GM21423 (cell line): ENCODE measurements around the gene ROR2.

Source experiments
- ATAC-seq: cut with Tn5 transposase; IDR thresholded peaks from one replicate; pipeline ENCODE4 v1.9.1; 2021; ENCODE audit warnings: mild to moderate bottlenecking, moderate library complexity; ENCODE audit not compliant: unreplicated experiment

The ROR2 gene

GRCh38 chr9:91781906-91782305 lies 168.1 kb downstream of the ROR2 start:
- no peak for ATAC-seq

- ATAC-seq = no peak
Observed at GRCh38 chr9:91781116-91781515, 168.9 kb downstream of the ROR2 start.

GRCh38 chr9:91778031-91778430 lies 172.0 kb downstream of the ROR2 start:
- ATAC-seq = no peak

- no peak for ATAC-seq
Observed at GRCh38 chr9:91777292-91777830, 172.7 kb downstream of the ROR2 start.

GRCh38 chr9:91776409-91777291 lies 173.4 kb downstream of the ROR2 start:
- ATAC-seq = no peak

GRCh38 chr9:91775708-91776028 lies 174.4 kb downstream of the ROR2 start:
- ATAC-seq = no peak

- no peak for ATAC-seq
Observed at GRCh38 chr9:91775011-91775707, 174.9 kb downstream of the ROR2 start.

- ATAC-seq = no peak
Observed at GRCh38 chr9:91773156-91773555, 176.9 kb downstream of the ROR2 start.

- no peak for ATAC-seq
Observed at GRCh38 chr9:91771864-91772263, 178.2 kb downstream of the ROR2 start.

- no peak for ATAC-seq
Observed at GRCh38 chr9:91771027-91771426, 179.0 kb downstream of the ROR2 start.

- no peak for ATAC-seq
Observed at GRCh38 chr9:91770229-91770628, 179.8 kb downstream of the ROR2 start.

- ATAC-seq = no peak
Observed at GRCh38 chr9:91768977-91769916, 180.8 kb downstream of the ROR2 start.

GRCh38 chr9:91768507-91768906 lies 181.5 kb downstream of the ROR2 start:
- ATAC-seq = no peak

- ATAC-seq = no peak
Observed at GRCh38 chr9:91766315-91767069, 183.5 kb downstream of the ROR2 start.

GRCh38 chr9:91765296-91765695 lies 184.7 kb downstream of the ROR2 start:
- no peak for ATAC-seq

GRCh38 chr9:91764661-91765060 lies 185.4 kb downstream of the ROR2 start:
- no peak for ATAC-seq

- ATAC-seq = no peak
Observed at GRCh38 chr9:91761362-91761761, 188.7 kb downstream of the ROR2 start.

- no peak for ATAC-seq
Observed at GRCh38 chr9:91760906-91761305, 189.1 kb downstream of the ROR2 start.

GRCh38 chr9:91758491-91758981 lies 191.5 kb downstream of the ROR2 start:
- peak; percentile 71 for ATAC-seq

- no peak for ATAC-seq
Observed at GRCh38 chr9:91757782-91758181, 192.2 kb downstream of the ROR2 start.
